Tibial nerve (tissue), 3 donors: ENCODE measurements around the gene NBL1.

Experiments used
- POLR2A ChIP-seq, 2 donors: fragments of 450-650 bp; IDR thresholded peaks; one replicate each; pipeline ENCODE4 v1.6.1; 2017; ENCODE audit warnings: antibody characterized with exemption in 2 of 2, mild to moderate bottlenecking in 2 of 2, moderate library complexity in 2 of 2
- TF ChIP-seq, protein P1 (sequence below), 5 experiments: fragments of 200-600 bp in 3 of 5; fragments of 450-650 bp in 2 of 5; sonication (generic) in 3 of 5; IDR thresholded peaks; one replicate each; pipeline ENCODE4 v1.5.1; 2016 to 2019; ENCODE audit warnings: antibody characterized with exemption in 5 of 5, mild to moderate bottlenecking in 3 of 5, moderate library complexity in 2 of 5

DNA sequence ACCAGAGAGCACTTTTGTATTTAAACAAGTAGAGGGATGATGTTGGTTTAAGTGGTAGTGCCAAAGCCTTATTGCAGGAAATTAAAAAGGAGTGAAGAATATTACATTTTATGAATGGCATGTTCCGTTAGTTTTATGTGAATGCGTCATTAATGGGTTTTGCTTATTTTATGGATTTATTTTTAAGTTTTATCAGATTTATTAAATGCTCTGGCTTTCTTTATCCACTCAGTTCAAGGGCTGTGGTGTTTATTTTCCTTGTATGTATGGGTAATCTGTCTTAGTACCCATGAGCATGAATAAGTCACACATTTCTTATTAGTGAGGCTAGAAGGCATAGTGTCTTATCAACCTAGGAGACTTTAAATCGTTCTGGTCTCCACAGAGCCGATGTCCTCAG lies 41.6 kb upstream of the NBL1 start:
- TF ChIP-seq, protein P1, sequence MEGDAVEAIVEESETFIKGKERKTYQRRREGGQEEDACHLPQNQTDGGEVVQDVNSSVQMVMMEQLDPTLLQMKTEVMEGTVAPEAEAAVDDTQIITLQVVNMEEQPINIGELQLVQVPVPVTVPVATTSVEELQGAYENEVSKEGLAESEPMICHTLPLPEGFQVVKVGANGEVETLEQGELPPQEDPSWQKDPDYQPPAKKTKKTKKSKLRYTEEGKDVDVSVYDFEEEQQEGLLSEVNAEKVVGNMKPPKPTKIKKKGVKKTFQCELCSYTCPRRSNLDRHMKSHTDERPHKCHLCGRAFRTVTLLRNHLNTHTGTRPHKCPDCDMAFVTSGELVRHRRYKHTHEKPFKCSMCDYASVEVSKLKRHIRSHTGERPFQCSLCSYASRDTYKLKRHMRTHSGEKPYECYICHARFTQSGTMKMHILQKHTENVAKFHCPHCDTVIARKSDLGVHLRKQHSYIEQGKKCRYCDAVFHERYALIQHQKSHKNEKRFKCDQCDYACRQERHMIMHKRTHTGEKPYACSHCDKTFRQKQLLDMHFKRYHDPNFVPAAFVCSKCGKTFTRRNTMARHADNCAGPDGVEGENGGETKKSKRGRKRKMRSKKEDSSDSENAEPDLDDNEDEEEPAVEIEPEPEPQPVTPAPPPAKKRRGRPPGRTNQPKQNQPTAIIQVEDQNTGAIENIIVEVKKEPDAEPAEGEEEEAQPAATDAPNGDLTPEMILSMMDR (IDR thresholded peaks at IDR 0.05): no peak
- no peak for TF ChIP-seq POLR2A (IDR thresholded peaks at IDR 0.05)
